H1 (cell line): Measurements from ENCODE around the gene TTLL9. TPM values are rescaled to one million over a fixed set of nuclear protein-coding genes. Genes with fewer than 3 reads are reported as not detected.
"Not testable (repeated sequence)": the region's sequence is repeated elsewhere in the genome, so short reads cannot be mapped to it uniquely, and the experiment has no call there.

Experiments
- CTCF ChIA-PET: fragments of 300-600 bp; sonication (Branson Sonifier 250); formaldehyde crosslinking; loops from one replicate; lab custom pipeline; 2021; ENCODE audit not compliant: partially characterized antibody; lab: Charles Lee
- POLR2A ChIA-PET: fragments of 300-600 bp; sonication (Branson Sonifier 250); formaldehyde crosslinking; loops from one replicate; lab custom pipeline; 2021; ENCODE audit warnings: inconsistent platforms; ENCODE audit not compliant: partially characterized antibody; lab: Charles Lee
- DNase-seq, 2 experiments: peaks; one replicate each; pipeline versions ENCODE4 v3.0.0 to v3.0.0-alpha.2; 2010 to 2022; ENCODE audit warnings: low spot score in 2 of 2, low read depth in 1 of 2, mixed read lengths in 1 of 2
- FAIRE-seq: peaks from 2 replicates; lab custom pipeline; 2011; peaks lifted over from hg19 to GRCh38; lab: Jason Lieb, UNC
- H2AFZ ChIP-seq: 2 replicates; pipeline ENCODE4 v1.8.1; 2012; ENCODE audit warnings: low read length, inconsistent platforms
- H2AK5ac ChIP-seq: 2 replicates; pipeline ENCODE4 v1.6.1; 2013; ENCODE audit warnings: low read depth, low read length
- H2BK120ac ChIP-seq: replicated peaks from 2 replicates; pipeline ENCODE3; 2013; ENCODE audit warnings: low read depth, low read length, inconsistent platforms
- H2BK12ac ChIP-seq: 2 replicates; pipeline ENCODE4 v1.6.1; 2013; ENCODE audit warnings: low read depth, low read length
- H2BK15ac ChIP-seq: 2 replicates; pipeline ENCODE4 v1.6.1; 2013; ENCODE audit warnings: low read length
- H2BK20ac ChIP-seq: 2 replicates; pipeline ENCODE4 v1.6.1; 2013; ENCODE audit warnings: low read length
- H2BK5ac ChIP-seq: 2 replicates; pipeline ENCODE4 v1.6.1; 2013; ENCODE audit warnings: low read depth, low read length
- H3K14ac ChIP-seq: 2 replicates; pipeline ENCODE4 v1.6.1; 2013; ENCODE audit warnings: inconsistent platforms; ENCODE audit not compliant: insufficient read length
- H3K18ac ChIP-seq: 2 replicates; pipeline ENCODE4 v1.6.1; 2013; ENCODE audit warnings: low read length; ENCODE audit errors: extremely low read depth
- H3K23ac ChIP-seq: 2 replicates; pipeline ENCODE4 v1.6.1; 2013; ENCODE audit warnings: inconsistent platforms; ENCODE audit not compliant: insufficient read length
- H3K23me2 ChIP-seq: 2 replicates; pipeline ENCODE4 v1.6.1; 2013; ENCODE audit warnings: low read depth, low read length
- H3K27ac ChIP-seq: 2 replicates; pipeline ENCODE4 v1.6.1; 2011; ENCODE audit warnings: low read depth, low read length, inconsistent platforms
- H3K27me3 ChIP-seq, 4 experiments: replicated peaks in 1 of 4; 1 replicate in 1 of 4; 2 replicates in 3 of 4; pipeline versions ENCODE4 v1.6.1 to v1.8.1; 2011 to 2013; ENCODE audit warnings: low read length in 3 of 4, mild to moderate bottlenecking in 3 of 4, inconsistent platforms in 2 of 4, mixed read lengths in 2 of 4, moderate library complexity in 1 of 4; ENCODE audit not compliant: control insufficient read depth in 3 of 4, insufficient read depth in 3 of 4; ENCODE audit errors: extremely low read depth in 1 of 4
- H3K36me3 ChIP-seq, 4 experiments: 2 replicates each; pipeline versions ENCODE4 v1.6.1 to v1.8.1; 2011 to 2013; ENCODE audit warnings: mild to moderate bottlenecking in 4 of 4, low read length in 3 of 4, moderate library complexity in 2 of 4, control low read depth in 1 of 4, inconsistent platforms in 1 of 4; ENCODE audit not compliant: insufficient read depth in 4 of 4, control insufficient read depth in 2 of 4
- H3K4ac ChIP-seq: replicated peaks from 2 replicates; pipeline ENCODE3; 2013; ENCODE audit warnings: low read length, low read depth, mixed read lengths, inconsistent platforms; ENCODE audit not compliant: insufficient read length
- H3K4me1 ChIP-seq, 4 experiments: replicated peaks in 1 of 4; 1 replicate in 1 of 4; 2 replicates in 3 of 4; pipeline versions ENCODE4 v1.6.1 to v1.8.1; 2011 to 2013; ENCODE audit warnings: low read length in 3 of 4, inconsistent platforms in 2 of 4, mixed read lengths in 1 of 4; ENCODE audit not compliant: insufficient read depth in 4 of 4, control insufficient read depth in 3 of 4
- H3K4me2 ChIP-seq, 2 experiments: 2 replicates each; pipeline versions ENCODE4 v1.6.1 to v1.8.1; 2011 to 2013; ENCODE audit warnings: low read depth in 2 of 2, low read length in 2 of 2, control low read depth in 1 of 2, inconsistent platforms in 1 of 2, mild to moderate bottlenecking in 1 of 2; ENCODE audit not compliant: insufficient read depth in 1 of 2
- H3K4me3 ChIP-seq, 4 experiments: fragments of 200-600, 300-600 bp in 1 of 4; sonication (generic), shearing (Covaris generic), sonication (Bioruptor Twin) in 1 of 4; 2 replicates each; pipeline versions ENCODE4 v1.5.1 to v1.8.1; 2011 to 2016; ENCODE audit warnings: low read length in 4 of 4, low read depth in 3 of 4, control low read depth in 2 of 4, inconsistent platforms in 2 of 4, mild to moderate bottlenecking in 2 of 4, mixed read lengths in 1 of 4, moderate library complexity in 1 of 4; ENCODE audit not compliant: insufficient read depth in 2 of 4; ENCODE audit errors: extremely low read depth in 1 of 4
- H3K56ac ChIP-seq: replicated peaks from 2 replicates; pipeline ENCODE3; 2013; ENCODE audit warnings: low read depth, mild to moderate bottlenecking, mixed read lengths, low read length, inconsistent platforms; ENCODE audit not compliant: insufficient read length
- H3K79me1 ChIP-seq: 2 replicates; pipeline ENCODE4 v1.6.1; 2013; ENCODE audit warnings: low read depth, low read length, control low read depth
- H3K79me2 ChIP-seq, 2 experiments: 2 replicates each; pipeline versions ENCODE4 v1.6.1 to v1.8.1; 2012 to 2013; ENCODE audit warnings: low read length in 2 of 2, mild to moderate bottlenecking in 2 of 2, inconsistent platforms in 1 of 2; ENCODE audit not compliant: insufficient read depth in 2 of 2, control insufficient read depth in 1 of 2
- H3K9ac ChIP-seq, 4 experiments: replicated peaks in 1 of 4; 1 replicate in 1 of 4; 2 replicates in 3 of 4; pipeline versions ENCODE4 v1.6.1 to v1.8.1; 2011 to 2013; ENCODE audit warnings: low read depth in 3 of 4, low read length in 3 of 4, control low read depth in 2 of 4, mild to moderate bottlenecking in 2 of 4, moderate library complexity in 2 of 4, inconsistent platforms in 1 of 4; ENCODE audit errors: extremely low read depth in 1 of 4
- H3K9me3 ChIP-seq, 2 experiments: 2 replicates each; pipeline versions ENCODE4 v1.6.1 to v1.8.1; 2012 to 2013; ENCODE audit warnings: mild to moderate bottlenecking in 2 of 2, moderate library complexity in 2 of 2, control low read depth in 1 of 2, inconsistent platforms in 1 of 2, low read depth in 1 of 2, low read length in 1 of 2, mixed read lengths in 1 of 2; ENCODE audit not compliant: insufficient read depth in 2 of 2
- H4K20me1 ChIP-seq, 2 experiments: replicated peaks in 1 of 2; 2 replicates each; pipeline versions ENCODE3 to v1.8.1; 2011 to 2013; ENCODE audit warnings: inconsistent platforms in 2 of 2, low read length in 2 of 2, mild to moderate bottlenecking in 1 of 2; ENCODE audit not compliant: insufficient read depth in 2 of 2, control insufficient read depth in 1 of 2
- H4K5ac ChIP-seq: 2 replicates; pipeline ENCODE4 v1.6.1; 2013; ENCODE audit warnings: low read length, low read depth, mixed read lengths, inconsistent platforms; ENCODE audit not compliant: insufficient read length
- H4K8ac ChIP-seq: 2 replicates; pipeline ENCODE4 v1.8.0; 2013; ENCODE audit warnings: mild to moderate bottlenecking, moderate library complexity, low read length, inconsistent platforms; ENCODE audit not compliant: insufficient read depth; ENCODE audit errors: extremely low read depth
- H4K91ac ChIP-seq: replicated peaks from 2 replicates; pipeline ENCODE3; 2013; ENCODE audit warnings: low read length, mixed read lengths, inconsistent platforms; ENCODE audit not compliant: insufficient read length
- BACH1 ChIP-seq: IDR thresholded peaks from 2 replicates; pipeline ENCODE4 v1.6.1; 2012; ENCODE audit warnings: low read length, improper control_type of control experiment
- WGBS, 2 experiments: shearing (Covaris generic) in 1 of 2; methylation state at CpG; one replicate each; pipeline versions ENCODE4 v1.1.6 to v1.1.7; 2013 to 2015; ENCODE audit warnings: low lambda C conversion rate in 2 of 2, mixed read lengths in 2 of 2, inconsistent platforms in 1 of 2, low coverage in 1 of 2, missing lambda C conversion rate in 1 of 2; ENCODE audit not compliant: insufficient replicate concordance in 2 of 2, insufficient coverage in 1 of 2, insufficient read length in 1 of 2; ENCODE audit errors: extremely low coverage in 1 of 2, missing lambda C conversion rate in 1 of 2; 5-methylcytosine and 5-hydroxymethylcytosine counted together
- polyA plus RNA-seq, 7 experiments: library from polyadenylated mRNA; depleted of rRNA in 3 of 7; stranded (reverse) in 5 of 7; unstranded in 2 of 7; fragments of >200 nt in 5 of 7; fragments of 200-250 nt in 2 of 7; gene quantifications; 1 replicate in 5 of 7; 2 replicates in 1 of 7; 4 replicates in 1 of 7; pipeline versions ENCODE4 v1.2.1 to v1.2.3, GENCODE V29; 2011 to 2013; ENCODE audit warnings: missing spikeins in 2 of 7, mixed read lengths in 2 of 7
- total RNA-seq: library from RNA; stranded (reverse); fragmentation: NEBNext Ultra II Directional; extraction: Animal tissue kit (Norgen Biotek cat#: 25700); gene quantifications from 2 replicates; pipeline ENCODE4 v1.2.1, GENCODE V29; 2021

TTLL9 gene
- total and polyA plus RNA-seq, 2 of the 8 experiments (the other 6 are each of a cell fraction or from before 2014, with no cell fraction given): 0.06 TPM; not detected in 1

GRCh38 chr20:31916708-31917107, 46.3 kb downstream of the TTLL9 start:
- no peak for DNase-seq
- Histone ChIP-seq H3K27ac (no peak overlapping the region), H2BK12ac (no peak overlapping the region), H3K4me2 (no peak overlapping the region), H2AK5ac (no peak overlapping the region), H3K9me3 (no peaks in the 10 kb centered on the region), H4K8ac (no peak overlapping the region), H3K9ac (no peak overlapping the region), H4K20me1 (no peaks in the 10 kb centered on the region), H2AFZ (no peak overlapping the region), H3K18ac (no peak overlapping the region), H2BK5ac (no peak overlapping the region), H3K27me3 (no peaks in the 10 kb centered on the region), H3K23ac (no peak overlapping the region), H3K79me2 (no peaks in the 10 kb centered on the region), H4K91ac (no peak overlapping the region), H3K4me1 (peaks cover 9 to 33% (median 25%) of the 10 kb centered on the region in 4 experiments), H2BK20ac (no peak overlapping the region), H3K56ac (no peak overlapping the region), H3K23me2 (peaks cover 2% of the 10 kb centered on the region; the same call in 1 of the 2 replicates), H2BK15ac (no peak overlapping the region), H3K14ac (no peak overlapping the region), H3K36me3 (no peaks in the 10 kb centered on the region), H2BK120ac (no peak overlapping the region), H3K79me1 (no peaks in the 10 kb centered on the region), H3K4ac (no peak overlapping the region), H4K5ac (no peak overlapping the region), H3K4me3 (no peak overlapping the region)
- ChIA-PET POLR2A (no interaction called here), CTCF (no interaction called here)
- 68% methylated on average over 3 of the region's 4 CpGs; no CpG with 5 or more reads in 1 of the 2 experiments for WGBS, 2 experiments
- no peak for FAIRE-seq
- no peak for TF ChIP-seq BACH1

DNA sequence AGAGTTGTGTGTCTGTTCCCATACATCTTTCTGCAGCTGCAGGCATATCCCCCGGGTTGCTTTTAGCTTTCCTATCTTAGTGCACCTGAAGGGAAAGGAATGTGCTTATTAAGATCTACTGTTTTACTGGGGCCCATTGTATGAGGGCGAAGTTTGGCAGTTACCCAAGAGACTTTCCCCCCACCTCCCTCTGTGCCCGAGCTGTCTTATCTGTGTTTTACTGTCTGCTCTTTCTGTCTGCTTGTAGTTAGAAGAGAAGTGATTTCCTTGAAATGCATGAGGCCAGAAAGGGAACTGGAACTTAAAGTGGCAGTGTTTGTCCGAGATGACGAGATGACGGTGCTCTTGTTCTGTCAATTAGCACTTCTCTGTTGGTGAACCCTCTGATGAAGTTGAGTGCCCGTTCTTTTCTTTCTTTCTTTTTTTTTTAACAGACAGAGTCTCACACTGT, 47.6 kb downstream of the TTLL9 start:
- Histone ChIP-seq H2BK15ac (0 out of 2 replicates have a peak overlapping the region, but pooled peaks have one; percentile 65), H3K4me1 (peaks cover 3 to 23% (median 17%) of the 10 kb centered on the region in 4 experiments)
- H3K4me3 ChIP-seq, H4K8ac ChIP-seq, H3K79me1 ChIP-seq, H4K91ac ChIP-seq, FAIRE-seq, H4K20me1 ChIP-seq, H2AFZ ChIP-seq, H2BK20ac ChIP-seq, H3K36me3 ChIP-seq, H3K23ac ChIP-seq, H3K18ac ChIP-seq, H2BK12ac ChIP-seq, POLR2A ChIA-PET, H3K9me3 ChIP-seq, H3K27me3 ChIP-seq, DNase-seq, H2BK5ac ChIP-seq, H3K4ac ChIP-seq, H3K14ac ChIP-seq, H2AK5ac ChIP-seq, H3K56ac ChIP-seq, H3K9ac ChIP-seq, H2BK120ac ChIP-seq, H3K4me2 ChIP-seq, H4K5ac ChIP-seq, H3K27ac ChIP-seq, H3K79me2 ChIP-seq, H3K23me2 ChIP-seq: not testable (repeated sequence)
- CTCF ChIA-PET: interaction anchor here (0.6 to 3.0 kb wide), 7 partner anchors 13 to 94 kb away, joined by 3 to 19 read pairs (median 3); partner anchors contain the start of gene PDRG1
- WGBS, 2 experiments: 75% methylated on average over 7 of the region's 7 CpGs; no CpG with 5 or more reads in 1 of the 2 experiments
